K562 (cell line): Measurements from ENCODE around the gene SPATS2. TPM values are rescaled to one million over a fixed set of nuclear protein-coding genes. Genes with fewer than 3 reads are reported as not detected.

Experiments
- ASH1L ChIP-seq: fragments of 450-650 bp; IDR thresholded peaks from 2 replicates; pipeline ENCODE4 v1.6.1; 2018; ENCODE audit warnings: borderline replicate concordance, mild to moderate bottlenecking, low read depth; ENCODE audit not compliant: partially characterized antibody
- CCAR2 ChIP-seq: fragments of 200-400 bp; formaldehyde crosslinking; IDR thresholded peaks from 2 replicates; pipeline ENCODE4 v1.6.1; 2017; ENCODE audit warnings: mild to moderate bottlenecking, low read depth, low read length
- CEBPZ ChIP-seq: fragments of 150-350 bp; IDR thresholded peaks from 2 replicates; pipeline ENCODE4 v1.6.1; 2014; ENCODE audit warnings: low read depth, mild to moderate bottlenecking, low read length, borderline replicate concordance
- CHD2 ChIP-seq: IDR thresholded peaks from 2 replicates; pipeline ENCODE4 v1.6.1; 2011; ENCODE audit warnings: low read depth, low read length
- CREB3 ChIP-seq: fragments of 450-650 bp; conservative IDR thresholded peaks from 2 replicates; pipeline ENCODE4 v1.6.1; 2016; ENCODE audit warnings: missing genetic modification characterization, low read depth, mild to moderate bottlenecking, missing compliant biosample characterization, moderate library complexity
- DDX20 ChIP-seq: fragments of 450-650 bp; IDR thresholded peaks from 2 replicates; pipeline ENCODE4 v1.6.1; 2016; ENCODE audit warnings: missing genetic modification characterization, low read depth, mild to moderate bottlenecking, missing compliant biosample characterization, moderate library complexity
- DPF2 ChIP-seq: fragments of 450-650 bp; IDR thresholded peaks from 2 replicates; pipeline ENCODE4 v1.6.1; 2016
- E2F1 ChIP-seq: sonication (generic); formaldehyde crosslinking; IDR thresholded peaks from 2 replicates; pipeline ENCODE4 v1.8.1; 2023; ENCODE audit warnings: mild to moderate bottlenecking, missing genetic modification reagents, moderate library complexity
- HDAC2 ChIP-seq: fragments of 450-650 bp; IDR thresholded peaks from 2 replicates; pipeline ENCODE4 v1.6.1; 2016; ENCODE audit warnings: mild to moderate bottlenecking
- HLTF ChIP-seq: fragments of 450-650 bp; IDR thresholded peaks from 2 replicates; pipeline ENCODE4 v1.6.1; 2016
- JUND ChIP-seq, 2 experiments: IDR thresholded peaks; 2 replicates in 1 of 2; 3 replicates in 1 of 2; pipeline ENCODE4 v1.6.1; 2011; ENCODE audit warnings: borderline replicate concordance in 2 of 2, low read depth in 2 of 2, low read length in 2 of 2, improper control_type of control experiment in 1 of 2, missing biosample characterization in 1 of 2, missing genetic modification characterization in 1 of 2, missing genetic modification reagents in 1 of 2
- MAFF ChIP-seq: IDR thresholded peaks from 2 replicates; pipeline ENCODE4 v1.6.1; 2012; ENCODE audit warnings: low read length, improper control_type of control experiment
- NCOA4 ChIP-seq: fragments of 450-650 bp; IDR thresholded peaks from 2 replicates; pipeline ENCODE4 v1.6.1; 2018; ENCODE audit warnings: mild to moderate bottlenecking; ENCODE audit not compliant: partially characterized antibody
- NR3C1 ChIP-seq: sonication (generic); formaldehyde crosslinking; IDR thresholded peaks from 2 replicates; pipeline ENCODE4 v1.8.1; 2022; ENCODE audit warnings: missing genetic modification reagents
- PHF8 ChIP-seq: fragments of 200-600 bp; sonication (generic); IDR thresholded peaks from 2 replicates; pipeline ENCODE4 v1.6.1; 2012; ENCODE audit warnings: mixed run types, mild to moderate bottlenecking, inconsistent platforms, low read length, moderate library complexity, borderline replicate concordance
- PTBP1 ChIP-seq: fragments of 200-400 bp; formaldehyde crosslinking; IDR thresholded peaks from 2 replicates; pipeline ENCODE4 v1.6.1; 2017; ENCODE audit warnings: low read depth, low read length
- RBM34 ChIP-seq: fragments of 200-400 bp; formaldehyde crosslinking; IDR thresholded peaks from 2 replicates; pipeline ENCODE4 v1.6.1; 2018; ENCODE audit warnings: low read length, borderline replicate concordance; ENCODE audit not compliant: insufficient read depth
- SMARCA5 ChIP-seq: fragments of 450-650 bp; IDR thresholded peaks from 2 replicates; pipeline ENCODE4 v1.6.1; 2016
- TAF7 ChIP-seq: fragments of 450-650 bp; IDR thresholded peaks from 2 replicates; pipeline ENCODE4 v1.6.1; 2016; ENCODE audit warnings: missing genetic modification characterization, missing compliant biosample characterization
- TEAD4 ChIP-seq, 2 experiments: sonication (generic) in 1 of 2; formaldehyde crosslinking in 1 of 2; IDR thresholded peaks; 2 replicates each; pipeline versions ENCODE4 v1.6.1 to v1.8.0; 2012 to 2022; ENCODE audit warnings: borderline replicate concordance in 1 of 2, inconsistent platforms in 1 of 2, low read length in 1 of 2, mild to moderate bottlenecking in 1 of 2, missing genetic modification reagents in 1 of 2
- THRB ChIP-seq: fragments of 450-650 bp; formaldehyde crosslinking; conservative IDR thresholded peaks from 2 replicates; pipeline ENCODE4 v1.4.0; 2022; ENCODE audit warnings: mild to moderate bottlenecking, missing genetic modification characterization
- XRCC5 ChIP-seq: fragments of 200-400 bp; formaldehyde crosslinking; IDR thresholded peaks from 2 replicates; pipeline ENCODE4 v1.6.1; 2017; ENCODE audit warnings: low read depth, mild to moderate bottlenecking, low read length
- polyA plus RNA-seq, 8 experiments: library from polyadenylated mRNA; depleted of rRNA in 4 of 8; stranded (reverse) in 5 of 8; unstranded in 3 of 8; fragments of >200 nt; fragmentation: Nextera tagmentation in 2 of 8; fragmentation: Illumina TruSeq in 1 of 8; extraction: Ambion mirVana in 2 of 8; extraction: Trizol in 1 of 8; gene quantifications; 2 replicates each; pipeline versions ENCODE4 v1.2.1 to v1.2.3, GENCODE V29; 2011 to 2014; ENCODE audit warnings: inconsistent platforms in 1 of 8, missing spikeins in 1 of 8
- total RNA-seq, 7 experiments: library from RNA; depleted of rRNA in 6 of 7; stranded (reverse); fragments of >200 nt in 6 of 7; fragmentation: Illumina TruSeq in 2 of 7; extraction: Trizol in 2 of 7; gene quantifications; 2 replicates each; pipeline versions ENCODE4 v1.2.1 to v1.2.3, GENCODE V29; 2011 to 2021; ENCODE audit warnings: low replicate concordance in 1 of 7

The SPATS2 gene
- total and polyA plus RNA-seq, 9 of the 15 experiments (the other 6 are each of a cell fraction or from before 2014, with no cell fraction given) = 5.4 to 48.2 (median 17.5) TPM

- no peak for TF ChIP-seq E2F1 (CRISPR knock-in tag)
- peak; percentile 61 for TF ChIP-seq JUND (IDR thresholded peaks at IDR 0.05; ENCODE audit: borderline replicate concordance, low read depth, low read length)
- TF ChIP-seq JUND (tag; IDR thresholded peaks at IDR 0.05; ENCODE audit: borderline replicate concordance, low read depth, low read length) = peak; percentile 61; the same call in 1 of the 3 replicates
- TF ChIP-seq THRB = 0 out of 2 replicates have a peak, but pooled peaks have one; percentile 28
- TF ChIP-seq HLTF = 0 out of 2 replicates have a peak, but pooled peaks have one; percentile 22
- TF ChIP-seq DPF2 = peak; percentile 80
- no peak for TF ChIP-seq DDX20 (tag)
- no peak for TF ChIP-seq CREB3
- TF ChIP-seq CCAR2 = no peak
- no peak for TF ChIP-seq TEAD4 (IDR thresholded peaks at IDR 0.05; ENCODE audit: low read length)
- no peak for TF ChIP-seq TEAD4 (CRISPR knock-in tag; IDR thresholded peaks at IDR 0.05; ENCODE audit: borderline replicate concordance)
- TF ChIP-seq PHF8 = no peak
- no peak for TF ChIP-seq CHD2
- TF ChIP-seq HDAC2 = peak; percentile 95
- TF ChIP-seq MAFF = peak; percentile 89
- TF ChIP-seq NCOA4 = no peak
- TF ChIP-seq RBM34 = no peak
- TF ChIP-seq TAF7 = no peak
- no peak for TF ChIP-seq NR3C1 (CRISPR knock-in tag)
- TF ChIP-seq CEBPZ = no peak
- no peak for TF ChIP-seq XRCC5
- 0 out of 2 replicates have a peak, but pooled peaks have one; percentile 18 for TF ChIP-seq SMARCA5
- no peak for TF ChIP-seq PTBP1
- no peak for TF ChIP-seq ASH1L
These were observed 33.0 kb downstream of the SPATS2 start (continued) for GRCh38 chr12:49400304-49400703.
